ENCODE measurements around the gene ZNF575.

ZNF575 gene

GRCh38 chr19:43503501-43504425 is 29.2 kb upstream of the ZNF575 start:
- TF ChIP-seq GATA3 (IDR thresholded peaks at IDR 0.05; ENCODE audit: low read depth, low read length) (no peak), GATA2 (IDR thresholded peaks at IDR 0.05; ENCODE audit: low read depth, low read length) (no peak)

GRCh38 chr19:43504426-43505185 is 28.4 kb upstream of the ZNF575 start, which contains the start of gene PHLDB3:
PHLDB3 (minus strand) TSS chr19:43504746; CDS start chr19:43504118, 628 bp downstream.
- TF ChIP-seq GATA3 (IDR thresholded peaks at IDR 0.05; ENCODE audit: low read depth, low read length) (no peak), GATA2 (IDR thresholded peaks at IDR 0.05; ENCODE audit: low read depth, low read length) (no peak)

GRCh38 chr19:43505186-43505456 is 27.9 kb upstream of the ZNF575 start:
- TF ChIP-seq GATA2 (IDR thresholded peaks at IDR 0.05; ENCODE audit: low read depth, low read length) (no peak), GATA3 (IDR thresholded peaks at IDR 0.05; ENCODE audit: low read depth, low read length) (no peak)

- TF ChIP-seq GATA2 (IDR thresholded peaks at IDR 0.05; ENCODE audit: low read depth, low read length) = no peak
- TF ChIP-seq GATA3 (IDR thresholded peaks at IDR 0.05; ENCODE audit: low read depth, low read length) = no peak
Observed at GRCh38 chr19:43505941-43506340, 27.0 kb upstream of the ZNF575 start.

GRCh38 chr19:43506629-43507028 is 26.4 kb upstream of the ZNF575 start:
- TF ChIP-seq GATA3 (IDR thresholded peaks at IDR 0.05; ENCODE audit: low read depth, low read length) (no peak), GATA2 (IDR thresholded peaks at IDR 0.05; ENCODE audit: low read depth, low read length) (no peak)

- TF ChIP-seq GATA2 (IDR thresholded peaks at IDR 0.05; ENCODE audit: low read depth, low read length) = no peak
- TF ChIP-seq GATA3 (IDR thresholded peaks at IDR 0.05; ENCODE audit: low read depth, low read length) = no peak
Observed at GRCh38 chr19:43507880-43508279, 25.1 kb upstream of the ZNF575 start.

GRCh38 chr19:43510713-43511112 is 22.3 kb upstream of the ZNF575 start:
- TF ChIP-seq GATA2 (IDR thresholded peaks at IDR 0.05; ENCODE audit: low read depth, low read length) (no peak), GATA3 (IDR thresholded peaks at IDR 0.05; ENCODE audit: low read depth, low read length) (no peak)

- TF ChIP-seq GATA2 (IDR thresholded peaks at IDR 0.05; ENCODE audit: low read depth, low read length) = no peak
- no peak for TF ChIP-seq GATA3 (IDR thresholded peaks at IDR 0.05; ENCODE audit: low read depth, low read length)
Observed at GRCh38 chr19:43511324-43511723, 21.7 kb upstream of the ZNF575 start.

- TF ChIP-seq GATA2 (IDR thresholded peaks at IDR 0.05; ENCODE audit: low read depth, low read length) (no peak), GATA3 (IDR thresholded peaks at IDR 0.05; ENCODE audit: low read depth, low read length) (no peak)
Observed at GRCh38 chr19:43518051-43518450, 14.9 kb upstream of the ZNF575 start.

- TF ChIP-seq GATA2 (IDR thresholded peaks at IDR 0.05; ENCODE audit: low read depth, low read length) (no peak), GATA3 (IDR thresholded peaks at IDR 0.05; ENCODE audit: low read depth, low read length) (no peak)
Observed at GRCh38 chr19:43519436-43520088, 13.4 kb upstream of the ZNF575 start.

- TF ChIP-seq GATA3 (IDR thresholded peaks at IDR 0.05; ENCODE audit: low read depth, low read length) (no peak), GATA2 (IDR thresholded peaks at IDR 0.05; ENCODE audit: low read depth, low read length) (no peak)
Observed at GRCh38 chr19:43522929-43523328, 10.1 kb upstream of the ZNF575 start.

GRCh38 chr19:43524922-43525835 is 7.8 kb upstream of the ZNF575 start:
- no peak for TF ChIP-seq GATA3 (IDR thresholded peaks at IDR 0.05; ENCODE audit: low read depth, low read length)
- TF ChIP-seq GATA2 (IDR thresholded peaks at IDR 0.05; ENCODE audit: low read depth, low read length) = no peak
